GM12878 (cell line): ENCODE data around the gene SSU72. TPM values are rescaled to one million over a fixed set of nuclear protein-coding genes. Genes with fewer than 3 reads are reported as not detected.

Experiments used
- CUX1 ChIP-seq: IDR thresholded peaks from 2 replicates; pipeline ENCODE4 v1.6.1; 2012; ENCODE audit warnings: improper control_type of control experiment, low read depth, low read length; ENCODE audit not compliant: insufficient replicate concordance
- E2F8 ChIP-seq: fragments of 450-650 bp; IDR thresholded peaks from 2 replicates; pipeline ENCODE4 v1.6.1; 2018; ENCODE audit warnings: mild to moderate bottlenecking, low read depth, moderate library complexity; ENCODE audit not compliant: partially characterized antibody
- ESRRA ChIP-seq: IDR thresholded peaks from 2 replicates; pipeline ENCODE4 v1.6.1; 2012; ENCODE audit warnings: mild to moderate bottlenecking, low read length, improper control_type of control experiment
- PBX3 ChIP-seq: IDR thresholded peaks from 2 replicates; pipeline ENCODE4 v1.6.1; 2011; ENCODE audit warnings: mild to moderate bottlenecking, low read depth, low read length, moderate library complexity; ENCODE audit not compliant: insufficient replicate concordance
- SP1 ChIP-seq: IDR thresholded peaks from one replicate; pipeline ENCODE4 v1.6.1; 2011; ENCODE audit warnings: low read depth, low read length
- ZBTB11 ChIP-seq: fragments of 450-650 bp; formaldehyde crosslinking; IDR thresholded peaks from 2 replicates; pipeline ENCODE4 v1.5.0; 2022; ENCODE audit warnings: mild to moderate bottlenecking, missing genetic modification characterization
- ZZZ3 ChIP-seq: IDR thresholded peaks from 2 replicates; pipeline ENCODE4 v1.6.1; 2011; ENCODE audit warnings: low read depth; ENCODE audit not compliant: control insufficient read depth, insufficient read length
- polyA plus RNA-seq, 11 experiments: library from polyadenylated mRNA; depleted of rRNA in 4 of 11; unstranded in 6 of 11; stranded (reverse) in 5 of 11; fragments of >200 nt; fragmentation: Nextera tagmentation in 4 of 11; fragmentation: Illumina TruSeq in 1 of 11; extraction: Ambion mirVana in 4 of 11; extraction: Trizol in 1 of 11; gene quantifications; 1 replicate in 1 of 11; 2 replicates in 10 of 11; pipeline versions ENCODE4 v1.2.1 to v1.2.3, GENCODE V29; 2011 to 2016; ENCODE audit warnings: inconsistent platforms in 2 of 11, missing spikeins in 2 of 11, low read depth in 1 of 11
- total RNA-seq, 4 experiments: library from RNA; depleted of rRNA in 3 of 4; stranded (reverse); fragments of >200 nt in 3 of 4; fragmentation: Illumina TruSeq in 1 of 4; extraction: Trizol in 1 of 4; gene quantifications; 2 replicates each; pipeline versions ENCODE4 v1.2.1 to v1.2.3, GENCODE V29; 2013 to 2021

SSU72 gene
- total and polyA plus RNA-seq, 10 of the 15 experiments (the other 5 are each of a cell fraction or from before 2014, with no cell fraction given), result 28.6 to 172 (median 67.7) TPM

GRCh38 chr1:1528301-1529267 lies 46.1 kb downstream of the SSU72 start (continued):
- TF ChIP-seq CUX1 (no peak), ZBTB11 (CRISPR knock-in tag) (no peak), ESRRA (no peak), E2F8 (no peak), SP1 (no peak), ZZZ3 (no peak), PBX3 (no peak)
